Hematopoietic multipotent progenitor cell treated with erythropoietin and hydrocortisone succinate and interleukin-3 and kit ligand, for 6 days (in vitro differentiated cells): ENCODE results near the gene MALAT1.
"Not testable (repeated sequence)": the region's sequence is repeated elsewhere in the genome, so short reads cannot be mapped to it uniquely, and the experiment has no call there.

Source experiments
- DNase-seq: peaks from one replicate; pipeline ENCODE4 v3.0.0-alpha.2; 2015

The MALAT1 gene

DNA sequence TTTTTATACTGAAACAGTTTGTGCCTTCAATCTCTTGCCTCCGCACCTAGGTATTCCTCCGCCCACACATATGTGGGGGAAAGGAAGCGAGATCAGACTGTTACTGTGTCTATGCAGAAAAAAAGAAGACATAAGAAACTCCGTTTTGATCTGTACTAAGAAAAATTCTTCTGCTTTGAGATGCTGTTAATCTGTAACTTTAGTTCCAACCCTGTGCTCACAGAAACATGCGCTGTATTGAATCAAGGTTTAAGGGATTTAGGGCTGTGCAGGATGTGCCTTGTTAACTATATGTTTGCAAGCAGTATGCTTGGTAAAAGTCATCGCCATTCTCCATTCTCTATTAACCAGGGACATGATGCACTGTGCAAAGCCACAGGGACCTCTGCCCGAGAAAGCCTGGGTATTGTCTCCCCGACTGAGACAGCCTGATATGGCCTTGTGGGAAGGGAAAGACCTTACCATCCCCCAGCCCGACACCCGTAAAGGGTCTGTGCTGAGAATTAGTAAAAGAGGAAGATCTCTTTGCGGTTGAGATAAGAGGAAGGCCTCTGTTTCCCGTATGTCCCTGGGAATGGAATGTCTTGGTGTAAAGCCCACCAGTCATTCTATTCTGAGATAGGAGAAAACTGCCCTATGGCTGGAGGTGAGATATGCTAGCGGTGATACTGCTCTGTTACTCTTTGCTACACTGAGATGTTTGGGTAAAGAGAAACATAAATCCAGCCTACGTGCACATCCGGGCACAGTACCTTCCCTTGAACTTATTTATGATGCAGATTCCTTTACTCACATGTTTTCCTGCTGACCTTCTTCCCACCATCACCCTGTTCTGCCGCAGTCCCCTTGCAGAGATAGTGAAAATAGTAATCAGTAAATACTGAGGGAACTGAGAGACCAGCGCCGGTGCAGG lies 24.1 kb downstream of the MALAT1 start:
- peak; percentile 83 for DNase-seq

DNA sequence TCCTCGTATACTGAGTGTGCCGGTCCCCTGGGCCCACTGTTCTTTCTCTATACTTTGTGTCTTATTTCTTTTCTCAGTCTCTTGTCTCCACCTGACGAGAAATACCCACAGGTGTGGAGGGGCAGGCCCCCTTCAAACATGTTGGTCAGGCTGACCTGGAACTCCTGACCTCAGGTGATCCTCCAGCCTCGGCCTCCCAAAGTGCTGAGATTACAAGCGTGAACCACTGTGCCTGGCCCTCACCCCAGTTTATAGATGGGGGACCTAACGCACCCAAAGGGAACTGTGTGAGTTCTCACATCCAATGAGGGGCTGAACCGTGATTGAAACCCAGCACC lies 24.8 kb downstream of the MALAT1 start:
- DNase-seq = not testable (repeated sequence)

GRCh38 chr11:65524014-65524740 lies 25.3 kb downstream of the MALAT1 start:
- DNase-seq = no peak

GRCh38 chr11:65524741-65525545 lies 26.1 kb downstream of the MALAT1 start, which contains the start of gene SCYL1:
TSS of gene SCYL1 (plus strand) at chr11:65525083. CDS start at chr11:65525154, 71 bp downstream.
- DNase-seq = peak; percentile 86

- DNase-seq = peak; percentile 42
These were observed 27.0 kb downstream of the MALAT1 start for GRCh38 chr11:65525546-65526480.

- DNase-seq = no peak
These were observed 27.9 kb downstream of the MALAT1 start for GRCh38 chr11:65526744-65527143.

DNA sequence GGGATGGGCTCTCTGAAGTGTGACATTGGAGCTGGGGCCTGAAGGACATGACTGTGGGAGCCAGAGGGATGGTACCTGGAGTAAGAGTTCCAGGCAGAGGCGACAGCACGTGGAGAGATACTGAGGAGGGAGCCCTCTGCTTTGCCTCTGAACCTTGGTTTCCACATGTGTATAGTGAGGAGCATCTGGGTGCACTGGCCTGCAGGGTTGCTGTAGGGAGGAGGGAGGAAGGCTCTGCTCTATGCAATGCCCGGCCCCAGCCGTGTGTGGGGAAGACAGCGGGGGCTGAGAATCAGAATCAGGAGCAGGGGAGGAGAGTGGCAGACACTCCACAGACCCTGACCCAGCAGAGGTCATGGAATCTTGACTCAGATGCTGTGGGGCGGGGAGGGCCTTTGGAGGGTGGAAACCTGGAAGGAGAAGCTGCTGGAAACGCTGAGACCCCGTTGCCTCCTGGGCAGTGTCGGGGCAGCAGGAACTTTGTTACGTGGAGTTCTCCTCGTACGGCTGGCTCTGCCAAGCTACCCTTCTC lies 30.0 kb downstream of the MALAT1 start:
- DNase-seq = no peak

DNA sequence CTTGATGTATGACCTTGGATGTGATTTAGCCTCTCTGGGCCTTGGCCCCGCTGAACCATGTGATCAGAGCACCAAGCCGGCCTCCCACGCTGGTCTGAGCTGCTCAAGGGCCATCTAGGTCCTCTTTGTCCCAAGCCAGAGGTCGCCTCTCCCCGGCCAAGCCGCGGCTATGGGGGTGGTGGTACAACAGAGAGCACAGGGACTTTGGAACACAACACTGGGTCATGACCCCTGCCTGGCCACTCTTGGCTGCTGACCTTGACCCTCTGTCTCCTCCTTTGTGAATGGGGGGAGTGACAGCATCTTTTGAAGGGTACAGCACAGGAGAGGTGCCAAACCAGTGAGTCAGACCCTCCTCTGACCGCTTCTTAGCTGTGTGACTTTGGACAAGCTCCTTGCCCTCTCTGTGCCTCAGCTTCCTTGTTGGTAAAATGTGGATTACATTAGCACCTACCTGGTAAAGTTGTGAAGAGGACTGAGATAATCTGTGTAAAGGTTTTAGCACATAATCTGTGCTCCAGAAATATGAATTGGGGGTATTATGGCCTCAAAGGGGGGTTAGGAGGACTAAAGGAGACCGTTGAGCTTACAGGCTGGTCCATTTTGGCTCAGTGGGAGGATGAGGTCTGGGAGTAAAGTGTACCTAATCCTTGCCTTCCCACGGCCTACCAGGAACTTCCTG lies 30.8 kb downstream of the MALAT1 start:
- no peak for DNase-seq

- peak; percentile 73 for DNase-seq
These were observed 31.3 kb downstream of the MALAT1 start for GRCh38 chr11:65530157-65530496.

DNA sequence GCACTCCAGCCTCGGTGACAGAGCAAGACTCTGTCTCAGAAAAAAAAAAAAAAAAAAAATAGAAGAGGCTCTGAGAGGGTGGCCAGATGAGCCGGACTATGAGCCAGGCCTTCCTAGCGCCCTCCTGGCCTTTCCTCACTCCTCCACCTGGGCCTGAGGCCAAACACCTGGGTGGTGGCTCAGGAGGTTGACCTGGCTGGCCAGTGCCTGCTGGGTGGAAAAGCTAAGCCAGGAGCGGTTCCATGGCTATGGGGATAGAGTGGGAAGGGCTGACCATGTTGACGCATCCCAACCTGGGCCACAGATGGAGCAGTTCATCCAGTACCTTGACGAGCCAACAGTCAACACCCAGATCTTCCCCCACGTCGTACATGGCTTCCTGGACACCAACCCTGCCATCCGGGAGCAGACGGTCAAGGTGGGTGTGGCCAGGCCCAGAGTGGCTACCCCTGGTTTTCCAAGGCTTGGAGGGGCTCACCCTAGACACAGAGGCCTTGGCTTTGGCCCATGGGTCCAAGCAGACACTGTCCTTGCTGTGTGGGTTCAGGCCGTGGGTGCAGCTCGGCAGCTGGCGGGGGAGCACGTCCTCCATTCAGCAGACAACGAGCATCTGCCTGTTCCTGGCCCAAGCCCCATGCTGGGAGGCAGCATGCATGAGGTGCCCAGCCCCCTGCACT lies 33.7 kb downstream of the MALAT1 start:
- no peak for DNase-seq

DNA sequence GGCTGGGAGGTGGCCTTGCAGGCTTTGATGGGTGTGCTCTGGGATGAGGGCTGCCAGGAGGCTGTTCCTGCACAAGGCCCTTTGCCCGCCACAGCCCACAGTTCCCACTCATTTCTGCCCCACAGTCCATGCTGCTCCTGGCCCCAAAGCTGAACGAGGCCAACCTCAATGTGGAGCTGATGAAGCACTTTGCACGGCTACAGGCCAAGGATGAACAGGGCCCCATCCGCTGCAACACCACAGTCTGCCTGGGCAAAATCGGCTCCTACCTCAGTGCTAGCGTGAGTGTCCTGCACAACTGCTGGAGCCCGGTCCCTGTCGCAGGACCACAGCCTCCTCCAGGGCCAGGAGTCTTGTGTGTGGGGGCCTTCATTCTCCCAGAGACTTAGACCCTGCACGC lies 36.3 kb downstream of the MALAT1 start:
- DNase-seq = no peak

GRCh38 chr11:65536412-65537295 lies 37.8 kb downstream of the MALAT1 start:
- DNase-seq = no peak

DNA sequence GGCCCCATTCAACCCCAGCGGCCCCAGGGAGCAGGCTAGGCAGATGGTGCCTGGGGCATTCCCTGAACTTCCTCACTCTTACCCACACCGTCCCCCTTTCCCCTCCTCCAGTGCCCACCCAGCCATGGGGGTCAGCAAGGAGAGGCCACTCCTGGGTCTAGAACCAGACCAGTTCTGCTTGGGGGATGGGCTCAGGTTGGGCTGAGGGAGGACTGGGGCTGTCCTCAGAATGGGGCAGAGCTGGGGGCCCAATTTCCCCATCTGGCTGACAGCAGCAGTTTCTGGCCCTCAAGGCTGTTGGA lies 38.4 kb downstream of the MALAT1 start:
- DNase-seq = no peak

- DNase-seq = no peak
These were observed 38.9 kb downstream of the MALAT1 start for GRCh38 chr11:65537620-65538231.

DNA sequence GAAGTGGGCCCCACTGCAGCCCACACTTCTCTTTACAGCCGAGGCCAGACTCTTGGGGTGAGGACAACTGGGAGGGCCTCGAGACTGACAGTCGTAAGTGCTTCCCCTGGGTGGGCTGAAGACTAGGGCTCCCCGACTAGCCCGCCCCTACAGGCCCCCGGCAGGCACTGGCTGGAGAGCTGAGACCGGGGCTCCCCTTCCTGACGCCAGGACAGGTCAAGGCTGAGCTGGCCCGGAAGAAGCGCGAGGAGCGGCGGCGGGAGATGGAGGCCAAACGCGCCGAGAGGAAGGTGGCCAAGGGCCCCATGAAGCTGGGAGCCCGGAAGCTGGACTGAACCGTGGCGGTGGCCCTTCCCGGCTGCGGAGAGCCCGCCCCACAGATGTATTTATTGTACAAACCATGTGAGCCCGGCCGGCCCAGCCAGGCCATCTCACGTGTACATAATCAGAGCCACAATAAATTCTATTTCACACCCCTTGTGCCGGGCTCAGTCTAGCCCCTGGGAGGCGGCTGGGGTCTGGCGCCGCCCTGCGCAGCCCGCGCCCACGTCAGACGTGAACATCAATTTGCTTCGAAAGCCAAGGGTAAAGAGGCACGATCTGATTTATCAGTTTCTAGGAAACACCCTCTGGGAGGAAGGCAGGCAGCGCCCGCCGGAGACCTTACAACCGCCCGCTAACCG lies 39.5 kb downstream of the MALAT1 start:
- DNase-seq = no peak

- DNase-seq = no peak
These were observed 40.3 kb downstream of the MALAT1 start for GRCh38 chr11:65538915-65539743.

- DNase-seq = peak; percentile 89
These were observed 41.0 kb downstream of the MALAT1 start for GRCh38 chr11:65539744-65540289.
